PC-3 (cell line): ENCODE results near the gene MYH7B.

Source experiments
- CTCF ChIP-seq: fragments of 300-600 bp; sonication (generic); conservative IDR thresholded peaks from 2 replicates; pipeline ENCODE4 v1.5.1; 2017; ENCODE audit warnings: antibody characterized with exemption, low read depth, mild to moderate bottlenecking, low read length
- EZH2 ChIP-seq: fragments of 300-600 bp; sonication (generic); IDR thresholded peaks from one replicate; pipeline ENCODE4 v1.6.1; 2017; ENCODE audit warnings: antibody characterized with exemption, mild to moderate bottlenecking, low read length; ENCODE audit not compliant: unreplicated experiment
- EZH2phosphoT487 ChIP-seq: fragments of 300-600 bp; sonication (generic); IDR thresholded peaks from 2 replicates; pipeline ENCODE4 v1.6.1; 2018; ENCODE audit warnings: mild to moderate bottlenecking, antibody characterized with exemption, low read length, borderline replicate concordance

DNA sequence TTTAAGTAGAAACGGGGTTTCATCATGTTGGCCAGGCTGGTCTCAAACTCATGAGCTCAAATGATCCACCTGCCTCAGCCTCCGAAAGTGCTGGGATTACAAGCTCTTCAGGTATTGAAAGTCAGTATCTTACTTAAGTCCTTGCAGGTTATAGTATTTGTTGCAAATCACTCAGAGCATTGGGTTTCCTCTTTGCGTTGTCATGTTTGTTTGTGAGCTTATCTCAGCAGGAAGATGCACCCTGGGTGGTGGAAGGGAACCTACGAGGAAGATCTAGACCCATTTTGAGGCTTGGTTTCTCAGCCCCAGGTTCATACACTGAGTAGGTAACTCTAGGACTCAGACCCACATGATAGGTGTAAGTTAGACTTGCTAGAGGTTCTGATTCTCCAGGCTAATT lies 18.6 kb downstream of the MYH7B start:
- TF ChIP-seq CTCF (no peak), EZH2phosphoT487 (no peak), EZH2 (no peak)
